K562 treated with DMSO at 1 percent for 12 hours (cell line): ENCODE measurements around the gene KCNH4. TPM values are rescaled to one million over a fixed set of nuclear protein-coding genes. Genes with fewer than 3 reads are reported as not detected.

ENCODE experiments used
- total RNA-seq: library from RNA; unstranded; fragments of 300-600 nt; gene quantifications from 2 replicates; pipeline ENCODE4 v1.2.3, GENCODE V29; 2022; ENCODE audit not compliant: insufficient read depth

The KCNH4 gene
- total RNA-seq = not detected in 2 replicates

GRCh38 chr17:42180922-42181850 lies at the start of gene KCNH4:
Gene KCNH4, minus strand, starts transcription at chr17:42181142. Its CDS starts 197 bp downstream, at chr17:42180945.

GRCh38 chr17:42193969-42194899 lies 13.3 kb upstream of the KCNH4 start, which contains the start of gene GHDC:
Gene GHDC, minus strand, starts transcription at chr17:42194494. Its CDS starts 913 bp downstream, at chr17:42193581.

GRCh38 chr17:42184713-42185620 lies 4.0 kb upstream of the KCNH4 start, which contains the start of gene HCRT:
Gene HCRT, minus strand, starts transcription at chr17:42185452. Its CDS starts 87 bp downstream, at chr17:42185365.

GRCh38 chr17:42122371-42123303 lies 58.3 kb downstream of the KCNH4 start, which contains the start of gene HSPB9:
Gene HSPB9, plus strand, starts transcription at chr17:42122804. Its CDS starts 47 bp downstream, at chr17:42122851.

GRCh38 chr17:42120770-42121769 lies 59.9 kb downstream of the KCNH4 start, which contains the start of gene KAT2A:
Gene KAT2A, minus strand, starts transcription at chr17:42121367. Its CDS starts 63 bp downstream, at chr17:42121304.

GRCh38 chr17:42112552-42113176 lies 68.3 kb downstream of the KCNH4 start, which contains the start of gene DHX58:
Gene DHX58, minus strand, starts transcription at chr17:42112714. Its CDS starts 822 bp downstream, at chr17:42111892.

Other genes starting within 250 kb of the KCNH4 start
- 34.5 and 50.2 TPM in 2 replicates for gene CNP, start 214.3 kb downstream of the KCNH4 start, total RNA-seq
- 88.5 and 114 TPM in 2 replicates for gene DNAJC7, start 163.7 kb downstream of the KCNH4 start, total RNA-seq
- gene NKIRAS2, start 161.1 kb downstream of the KCNH4 start, total RNA-seq = 60.7 and 119 TPM in 2 replicates
- gene C17orf113, start 130.5 kb downstream of the KCNH4 start, total RNA-seq = 2.0 and 2.4 TPM in 2 replicates
- 0.73 and 1.8 TPM in 2 replicates for gene ZNF385C, start 82.7 kb downstream of the KCNH4 start, total RNA-seq
- 2.9 and 4.3 TPM in 2 replicates for gene DHX58, start 68.4 kb downstream of the KCNH4 start, total RNA-seq
- gene KAT2A, start 59.8 kb downstream of the KCNH4 start, total RNA-seq = 16.9 and 35.3 TPM in 2 replicates
- gene HSPB9, start 58.3 kb downstream of the KCNH4 start, total RNA-seq = 1.1 TPM in 1 of 2 replicates, not detected in the other
- 117 and 137 TPM in 2 replicates for gene RAB5C, start 26.2 kb downstream of the KCNH4 start, total RNA-seq
- gene HCRT, start 4.3 kb upstream of the KCNH4 start, total RNA-seq = not detected in 2 replicates
- 15.5 and 21.4 TPM in 2 replicates for gene GHDC, start 13.4 kb upstream of the KCNH4 start, total RNA-seq
- 33.7 and 83.5 TPM in 2 replicates for gene STAT5B, start 95.2 kb upstream of the KCNH4 start, total RNA-seq
- 51.5 and 84.7 TPM in 2 replicates for gene STAT5A, start 107.4 kb upstream of the KCNH4 start, total RNA-seq
- gene STAT3, start 207.3 kb upstream of the KCNH4 start, total RNA-seq = 36.3 and 84.1 TPM in 2 replicates
- 47.5 and 64.4 TPM in 2 replicates for gene CAVIN1, start 242.1 kb upstream of the KCNH4 start, total RNA-seq